ENCODE results near the gene PRKCH. TPM values are rescaled to one million over a fixed set of nuclear protein-coding genes. Genes with fewer than 3 reads are reported as not detected.

PRKCH gene
- total and polyA plus RNA-seq, 2 of the 13 experiments (the other 11 are each of a cell fraction or from before 2014, with no cell fraction given) = 0.48 to 1.3 TPM

DNA sequence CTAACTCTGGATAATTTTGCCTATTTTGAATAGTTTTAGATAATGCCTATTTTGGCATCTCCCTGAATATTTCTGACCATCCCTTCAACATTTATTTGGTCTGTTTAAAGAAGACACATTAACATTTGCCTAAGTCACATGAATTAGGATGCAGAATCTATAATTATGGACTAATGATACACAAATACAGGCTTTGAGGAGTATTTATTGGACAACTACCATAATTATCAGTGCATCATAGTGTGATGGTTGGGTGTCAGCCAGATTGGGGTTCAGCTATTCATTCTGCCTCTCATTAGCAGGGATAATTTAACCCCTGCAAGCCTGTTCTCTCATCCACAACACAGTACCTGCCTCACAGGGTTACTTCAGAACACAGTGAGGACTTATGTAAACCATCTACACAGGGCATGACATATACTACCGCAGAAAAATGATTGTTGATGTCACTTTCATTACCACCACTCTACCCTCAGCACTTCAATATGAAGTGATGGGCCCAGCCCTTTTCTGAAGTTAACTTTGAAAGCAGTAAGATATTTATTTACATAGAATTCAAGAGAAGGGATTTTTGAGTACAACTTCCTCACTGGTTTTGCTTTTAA lies 14.4 kb downstream of the PRKCH start:
- no peak overlapping the region for H3K4me3 ChIP-seq (replicated peaks in 1 of 3; ENCODE audit: insufficient read depth in 1 of 3, low read depth in 2 of 3, low read length in 3 of 3)
- H3K27ac ChIP-seq (ENCODE audit: extremely low read length, insufficient read depth, low read length) = no peak overlapping the region
- DNase-seq (ENCODE audit: low spot score) (no peak), FAIRE-seq (no peak), ATAC-seq (no peak)
- peaks cover 11% of the 10 kb centered on the region for H3K4me1 ChIP-seq (ENCODE audit: insufficient read depth, low read length)
- H3K9ac ChIP-seq (ENCODE audit: insufficient read depth, low read depth, low read length) = no peak overlapping the region
- no peaks in the 10 kb centered on the region for H3K36me3 ChIP-seq (replicated peaks in 1 of 2; ENCODE audit: control insufficient read depth in 1 of 2, insufficient read depth in 2 of 2, low read length in 2 of 2)
- in situ Hi-C loops (cut with HindIII; ENCODE audit: extremely low pct_ligation_motif_present, low pct_unique_long_range_greater_than_20kb) = no loop called here
- no TSS peak for BruUV-seq (replicated peaks)
- ChIA-PET POLR2A (no interaction called here), CTCF (ENCODE audit: low intra/inter-chr PET ratio, low total read pairs) (no interaction called here)
- no peaks in the 10 kb centered on the region for H4K20me1 ChIP-seq (ENCODE audit: insufficient read depth, low read length)
- WGBS (ENCODE audit: low lambda C conversion rate) = 94% methylated on average over 1 of the region's 1 CpG
- H2AFZ ChIP-seq (ENCODE audit: low read length) = no peak overlapping the region
- intact Hi-C loops (cut with micrococcal nuclease; ENCODE audit: unreplicated experiment) = no loop called here
- no peaks in the 10 kb centered on the region for H3K79me2 ChIP-seq (ENCODE audit: insufficient read depth, low read length)
- no peaks in the 10 kb centered on the region; a peak in 1 of 5 replicates for H3K27me3 ChIP-seq (ENCODE audit: control insufficient read depth in 1 of 2, insufficient read depth in 2 of 2, low read length in 2 of 2)
- no peaks in the 10 kb centered on the region for H3K9me3 ChIP-seq (ENCODE audit: low read length)
- no peak overlapping the region for H3K4me2 ChIP-seq (ENCODE audit: low read depth, low read length)
- TF ChIP-seq JUN (CRISPR knock-in tag; IDR thresholded peaks at IDR 0.05) (no peak), HDAC1 (CRISPR knock-in tag; IDR thresholded peaks at IDR 0.05) (no peak), AKAP8 (CRISPR knock-in tag; IDR thresholded peaks at IDR 0.05) (no peak), ZNF775 (CRISPR knock-in tag; IDR thresholded peaks at IDR 0.05; ENCODE audit: borderline replicate concordance) (no peak), RARG (CRISPR knock-in tag; IDR thresholded peaks at IDR 0.05; ENCODE audit: low read depth) (no peak), ZNF234 (CRISPR knock-in tag; conservative IDR thresholded peaks at IDR 0.05) (no peak), ZNF263 (CRISPR knock-in tag; IDR thresholded peaks at IDR 0.05) (no peak), ZFP36L1 (CRISPR knock-in tag; IDR thresholded peaks at IDR 0.05) (no peak)
- TF ChIP-seq, protein P1, sequence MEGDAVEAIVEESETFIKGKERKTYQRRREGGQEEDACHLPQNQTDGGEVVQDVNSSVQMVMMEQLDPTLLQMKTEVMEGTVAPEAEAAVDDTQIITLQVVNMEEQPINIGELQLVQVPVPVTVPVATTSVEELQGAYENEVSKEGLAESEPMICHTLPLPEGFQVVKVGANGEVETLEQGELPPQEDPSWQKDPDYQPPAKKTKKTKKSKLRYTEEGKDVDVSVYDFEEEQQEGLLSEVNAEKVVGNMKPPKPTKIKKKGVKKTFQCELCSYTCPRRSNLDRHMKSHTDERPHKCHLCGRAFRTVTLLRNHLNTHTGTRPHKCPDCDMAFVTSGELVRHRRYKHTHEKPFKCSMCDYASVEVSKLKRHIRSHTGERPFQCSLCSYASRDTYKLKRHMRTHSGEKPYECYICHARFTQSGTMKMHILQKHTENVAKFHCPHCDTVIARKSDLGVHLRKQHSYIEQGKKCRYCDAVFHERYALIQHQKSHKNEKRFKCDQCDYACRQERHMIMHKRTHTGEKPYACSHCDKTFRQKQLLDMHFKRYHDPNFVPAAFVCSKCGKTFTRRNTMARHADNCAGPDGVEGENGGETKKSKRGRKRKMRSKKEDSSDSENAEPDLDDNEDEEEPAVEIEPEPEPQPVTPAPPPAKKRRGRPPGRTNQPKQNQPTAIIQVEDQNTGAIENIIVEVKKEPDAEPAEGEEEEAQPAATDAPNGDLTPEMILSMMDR (CRISPR knock-in tag; IDR thresholded peaks at IDR 0.05) = no peak
- TF ChIP-seq, protein P2, sequence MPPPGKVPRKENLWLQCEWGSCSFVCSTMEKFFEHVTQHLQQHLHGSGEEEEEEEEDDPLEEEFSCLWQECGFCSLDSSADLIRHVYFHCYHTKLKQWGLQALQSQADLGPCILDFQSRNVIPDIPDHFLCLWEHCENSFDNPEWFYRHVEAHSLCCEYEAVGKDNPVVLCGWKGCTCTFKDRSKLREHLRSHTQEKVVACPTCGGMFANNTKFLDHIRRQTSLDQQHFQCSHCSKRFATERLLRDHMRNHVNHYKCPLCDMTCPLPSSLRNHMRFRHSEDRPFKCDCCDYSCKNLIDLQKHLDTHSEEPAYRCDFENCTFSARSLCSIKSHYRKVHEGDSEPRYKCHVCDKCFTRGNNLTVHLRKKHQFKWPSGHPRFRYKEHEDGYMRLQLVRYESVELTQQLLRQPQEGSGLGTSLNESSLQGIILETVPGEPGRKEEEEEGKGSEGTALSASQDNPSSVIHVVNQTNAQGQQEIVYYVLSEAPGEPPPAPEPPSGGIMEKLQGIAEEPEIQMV (CRISPR knock-in tag; IDR thresholded peaks at IDR 0.05; ENCODE audit: low read depth) = no peak
- TF ChIP-seq, protein P3, sequence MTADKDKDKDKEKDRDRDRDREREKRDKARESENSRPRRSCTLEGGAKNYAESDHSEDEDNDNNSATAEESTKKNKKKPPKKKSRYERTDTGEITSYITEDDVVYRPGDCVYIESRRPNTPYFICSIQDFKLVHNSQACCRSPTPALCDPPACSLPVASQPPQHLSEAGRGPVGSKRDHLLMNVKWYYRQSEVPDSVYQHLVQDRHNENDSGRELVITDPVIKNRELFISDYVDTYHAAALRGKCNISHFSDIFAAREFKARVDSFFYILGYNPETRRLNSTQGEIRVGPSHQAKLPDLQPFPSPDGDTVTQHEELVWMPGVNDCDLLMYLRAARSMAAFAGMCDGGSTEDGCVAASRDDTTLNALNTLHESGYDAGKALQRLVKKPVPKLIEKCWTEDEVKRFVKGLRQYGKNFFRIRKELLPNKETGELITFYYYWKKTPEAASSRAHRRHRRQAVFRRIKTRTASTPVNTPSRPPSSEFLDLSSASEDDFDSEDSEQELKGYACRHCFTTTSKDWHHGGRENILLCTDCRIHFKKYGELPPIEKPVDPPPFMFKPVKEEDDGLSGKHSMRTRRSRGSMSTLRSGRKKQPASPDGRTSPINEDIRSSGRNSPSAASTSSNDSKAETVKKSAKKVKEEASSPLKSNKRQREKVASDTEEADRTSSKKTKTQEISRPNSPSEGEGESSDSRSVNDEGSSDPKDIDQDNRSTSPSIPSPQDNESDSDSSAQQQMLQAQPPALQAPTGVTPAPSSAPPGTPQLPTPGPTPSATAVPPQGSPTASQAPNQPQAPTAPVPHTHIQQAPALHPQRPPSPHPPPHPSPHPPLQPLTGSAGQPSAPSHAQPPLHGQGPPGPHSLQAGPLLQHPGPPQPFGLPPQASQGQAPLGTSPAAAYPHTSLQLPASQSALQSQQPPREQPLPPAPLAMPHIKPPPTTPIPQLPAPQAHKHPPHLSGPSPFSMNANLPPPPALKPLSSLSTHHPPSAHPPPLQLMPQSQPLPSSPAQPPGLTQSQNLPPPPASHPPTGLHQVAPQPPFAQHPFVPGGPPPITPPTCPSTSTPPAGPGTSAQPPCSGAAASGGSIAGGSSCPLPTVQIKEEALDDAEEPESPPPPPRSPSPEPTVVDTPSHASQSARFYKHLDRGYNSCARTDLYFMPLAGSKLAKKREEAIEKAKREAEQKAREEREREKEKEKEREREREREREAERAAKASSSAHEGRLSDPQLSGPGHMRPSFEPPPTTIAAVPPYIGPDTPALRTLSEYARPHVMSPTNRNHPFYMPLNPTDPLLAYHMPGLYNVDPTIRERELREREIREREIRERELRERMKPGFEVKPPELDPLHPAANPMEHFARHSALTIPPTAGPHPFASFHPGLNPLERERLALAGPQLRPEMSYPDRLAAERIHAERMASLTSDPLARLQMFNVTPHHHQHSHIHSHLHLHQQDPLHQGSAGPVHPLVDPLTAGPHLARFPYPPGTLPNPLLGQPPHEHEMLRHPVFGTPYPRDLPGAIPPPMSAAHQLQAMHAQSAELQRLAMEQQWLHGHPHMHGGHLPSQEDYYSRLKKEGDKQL (CRISPR knock-in tag; IDR thresholded peaks at IDR 0.05; ENCODE audit: low read depth) = no peak
- TF ChIP-seq, protein P4, sequence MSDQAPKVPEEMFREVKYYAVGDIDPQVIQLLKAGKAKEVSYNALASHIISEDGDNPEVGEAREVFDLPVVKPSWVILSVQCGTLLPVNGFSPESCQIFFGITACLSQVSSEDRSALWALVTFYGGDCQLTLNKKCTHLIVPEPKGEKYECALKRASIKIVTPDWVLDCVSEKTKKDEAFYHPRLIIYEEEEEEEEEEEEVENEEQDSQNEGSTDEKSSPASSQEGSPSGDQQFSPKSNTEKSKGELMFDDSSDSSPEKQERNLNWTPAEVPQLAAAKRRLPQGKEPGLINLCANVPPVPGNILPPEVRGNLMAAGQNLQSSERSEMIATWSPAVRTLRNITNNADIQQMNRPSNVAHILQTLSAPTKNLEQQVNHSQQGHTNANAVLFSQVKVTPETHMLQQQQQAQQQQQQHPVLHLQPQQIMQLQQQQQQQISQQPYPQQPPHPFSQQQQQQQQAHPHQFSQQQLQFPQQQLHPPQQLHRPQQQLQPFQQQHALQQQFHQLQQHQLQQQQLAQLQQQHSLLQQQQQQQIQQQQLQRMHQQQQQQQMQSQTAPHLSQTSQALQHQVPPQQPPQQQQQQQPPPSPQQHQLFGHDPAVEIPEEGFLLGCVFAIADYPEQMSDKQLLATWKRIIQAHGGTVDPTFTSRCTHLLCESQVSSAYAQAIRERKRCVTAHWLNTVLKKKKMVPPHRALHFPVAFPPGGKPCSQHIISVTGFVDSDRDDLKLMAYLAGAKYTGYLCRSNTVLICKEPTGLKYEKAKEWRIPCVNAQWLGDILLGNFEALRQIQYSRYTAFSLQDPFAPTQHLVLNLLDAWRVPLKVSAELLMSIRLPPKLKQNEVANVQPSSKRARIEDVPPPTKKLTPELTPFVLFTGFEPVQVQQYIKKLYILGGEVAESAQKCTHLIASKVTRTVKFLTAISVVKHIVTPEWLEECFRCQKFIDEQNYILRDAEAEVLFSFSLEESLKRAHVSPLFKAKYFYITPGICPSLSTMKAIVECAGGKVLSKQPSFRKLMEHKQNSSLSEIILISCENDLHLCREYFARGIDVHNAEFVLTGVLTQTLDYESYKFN (CRISPR knock-in tag; conservative IDR thresholded peaks at IDR 0.05) = no peak
